ENCODE results near the gene FAM114A2.

GRCh38 chr5:153974131-153974812 lies 64.4 kb downstream of the FAM114A2 start:
- TF ChIP-seq CTCF (IDR thresholded peaks at IDR 0.05; ENCODE audit: poor library complexity, severe bottlenecking) = peak; percentile 92
- no peak for TF ChIP-seq MXI1 (conservative IDR thresholded peaks at IDR 0.05; ENCODE audit: poor library complexity, severe bottlenecking)
- no peak for TF ChIP-seq REST (IDR thresholded peaks at IDR 0.05; ENCODE audit: borderline replicate concordance)
- no peak for TF ChIP-seq EZH2 (IDR thresholded peaks at IDR 0.05; ENCODE audit: borderline replicate concordance, insufficient read depth, low read length, poor library complexity, severe bottlenecking)
